A549 treated with GW870086 at 1 μM for 4 hours (cell line): ENCODE results near the gene SPTLC1. TPM values are rescaled to one million over a fixed set of nuclear protein-coding genes. Genes with fewer than 3 reads are reported as not detected.

ENCODE experiments used
- total RNA-seq: library from RNA; stranded (reverse); fragments of 200-300 nt; extraction: Qiagen RNA extraction; gene quantifications from 5 replicates; pipeline ENCODE4 v1.2.3, GENCODE V29; 2022; ENCODE audit warnings: low read depth

The SPTLC1 gene
- 55.3 to 76.3 TPM (median 64.7 TPM) in 5 replicates for total RNA-seq

DNA sequence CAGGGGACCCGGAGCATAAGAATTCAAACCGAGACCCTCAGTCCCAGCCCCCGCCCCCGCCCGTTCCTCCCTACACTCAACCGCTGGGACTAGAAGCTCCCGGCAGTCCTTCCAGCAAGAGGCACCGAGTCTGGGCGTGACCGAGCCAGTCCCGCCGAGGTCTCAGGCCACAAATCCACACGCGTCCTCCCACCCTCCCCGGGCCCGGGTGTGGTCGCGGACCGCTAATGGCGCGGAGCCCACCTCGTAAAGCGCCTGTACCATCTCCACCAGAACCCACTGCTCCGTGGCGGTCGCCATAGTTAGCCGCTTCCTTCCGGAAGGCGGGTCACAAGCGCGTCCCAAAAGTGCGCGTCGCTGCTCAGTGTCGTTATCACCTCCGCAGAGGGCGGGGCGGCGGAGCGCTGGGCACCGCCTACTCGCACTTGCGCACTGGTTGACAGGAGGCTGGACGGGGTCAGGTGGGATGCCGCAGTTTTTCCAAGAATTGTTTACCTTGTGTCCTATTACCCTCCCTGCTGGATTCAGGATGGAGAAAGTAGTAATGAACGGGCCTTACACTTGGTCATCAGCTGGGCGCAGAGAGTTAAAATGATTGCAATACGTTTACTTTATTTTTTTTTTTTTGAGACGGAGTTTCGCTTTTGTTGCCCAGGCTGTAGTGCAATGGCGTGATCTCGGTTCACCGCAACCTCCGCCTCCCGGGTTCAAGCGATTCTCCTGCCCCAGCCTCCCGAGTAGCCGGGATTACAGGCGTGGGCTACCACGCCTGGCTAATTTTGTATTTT lies at the start of gene SPTLC1:
SPTLC1 (minus strand) TSS at position 343 of the 788 bp plus-strand sequence; CDS start at position 300, 43 bp downstream.

Other genes starting within 250 kb of the SPTLC1 start
- 1.2 to 1.7 TPM (median 1.6 TPM) in 5 replicates for gene ROR2, start 165.2 kb downstream of the SPTLC1 start, total RNA-seq
- 96.4 to 110 TPM (median 105 TPM) in 5 replicates for gene IARS1, start 178.3 kb upstream of the SPTLC1 start, total RNA-seq
- gene NOL8, start 209.9 kb upstream of the SPTLC1 start, total RNA-seq: 29.5 to 31.0 TPM (median 30.0 TPM) in 5 replicates
- gene CENPP, start 210.5 kb upstream of the SPTLC1 start, total RNA-seq: 5.6 to 8.5 TPM (median 7.2 TPM) in 5 replicates